Kidney (tissue), 14 donors: Measurements from ENCODE around the gene ERC2. TPM values are rescaled to one million over a fixed set of nuclear protein-coding genes. Genes with fewer than 3 reads are reported as not detected.

Experiments
- DNase-seq, 5 donors: peaks; one replicate each; pipeline ENCODE4 v3.0.0-alpha.2; 2013 to 2020
- FAIRE-seq: peaks from 2 replicates; lab custom pipeline; 2012; peaks lifted over from hg19 to GRCh38; lab: Jason Lieb, UNC
- H3K27ac ChIP-seq, 2 donors: one replicate each; pipeline ENCODE4 v1.7.0; 2013; ENCODE audit warnings: low read depth in 2 of 2, low read length in 2 of 2, inconsistent platforms in 1 of 2
- H3K27me3 ChIP-seq: one replicate; pipeline ENCODE4 v1.7.1; 2013; ENCODE audit warnings: low read length, inconsistent platforms; ENCODE audit not compliant: control insufficient read depth, insufficient read depth
- H3K36me3 ChIP-seq, 3 donors: one replicate each; pipeline versions ENCODE4 v1.7.0 to v1.7.1; 2013; ENCODE audit warnings: low read length in 3 of 3, control low read depth in 1 of 3, inconsistent platforms in 1 of 3; ENCODE audit not compliant: insufficient read depth in 3 of 3, control insufficient read depth in 2 of 3
- H3K4me1 ChIP-seq, 3 donors: one replicate each; pipeline versions ENCODE4 v1.7.0 to v1.7.1; 2013; ENCODE audit warnings: low read length in 3 of 3, inconsistent platforms in 1 of 3, low read depth in 1 of 3; ENCODE audit not compliant: control insufficient read depth in 2 of 3, insufficient read depth in 2 of 3
- H3K4me3 ChIP-seq, 3 donors: one replicate each; pipeline versions ENCODE4 v1.7.0 to v1.8.1; 2013; ENCODE audit warnings: low read length in 3 of 3, control low read depth in 1 of 3, inconsistent platforms in 1 of 3
- H3K9ac ChIP-seq, 3 donors: one replicate each; pipeline versions ENCODE4 v1.7.0 to v1.7.1; 2013; ENCODE audit warnings: low read length in 3 of 3, control low read depth in 1 of 3, inconsistent platforms in 1 of 3
- H3K9me3 ChIP-seq, 3 donors: one replicate each; pipeline versions ENCODE4 v1.7.0 to v1.7.1; 2013; ENCODE audit warnings: low read length in 3 of 3, control low read depth in 1 of 3, inconsistent platforms in 1 of 3; ENCODE audit not compliant: control insufficient read depth in 2 of 3, insufficient read depth in 1 of 3
- intact Hi-C: fragments of 100-400 bp; cut with DNase I; formaldehyde crosslinking; loops from one replicate; pipeline ENCODE4 v1.11.1; 2022
- polyA plus RNA-seq: library from polyadenylated mRNA; stranded (reverse); fragments of 350-450 nt; fragmentation: Illumina TruSeq; extraction: RNeasy Lipid Tissue Mini Kit (QIAGEN cat#74804); gene quantifications from one replicate; pipeline ENCODE4 v1.2.3, GENCODE V29; 2014; ENCODE audit warnings: low read depth, low replicate concordance; ENCODE audit not compliant: insufficient read depth
- total RNA-seq: library from RNA; stranded (reverse); fragmentation: NEBNext Ultra II Directional; extraction: Animal tissue kit (Norgen Biotek cat#: 25700); gene quantifications from one replicate; pipeline ENCODE4 v1.2.1, GENCODE V29; 2021
- TF ChIP-seq, protein P1 (sequence below): IDR thresholded peaks from 3 replicates; pipeline ENCODE4 v1.5.1; 2012; ENCODE audit warnings: mild to moderate bottlenecking, moderate library complexity, borderline replicate concordance; ENCODE audit not compliant: insufficient read depth; ENCODE audit errors: extremely low read depth
- donor health status: control.
- donor health status: control.
- donor health status: control.
- donor health status: control.
- donor health status: control.
- donor health status: DM: yes; HTN: yes; CAD: no.
- donor health status: Normal renal cell carcinoma (clear cell type).

ERC2 gene
- total and polyA plus RNA-seq, 2 donors from 2014 or later = 0.92 to 3.8 TPM

DNA sequence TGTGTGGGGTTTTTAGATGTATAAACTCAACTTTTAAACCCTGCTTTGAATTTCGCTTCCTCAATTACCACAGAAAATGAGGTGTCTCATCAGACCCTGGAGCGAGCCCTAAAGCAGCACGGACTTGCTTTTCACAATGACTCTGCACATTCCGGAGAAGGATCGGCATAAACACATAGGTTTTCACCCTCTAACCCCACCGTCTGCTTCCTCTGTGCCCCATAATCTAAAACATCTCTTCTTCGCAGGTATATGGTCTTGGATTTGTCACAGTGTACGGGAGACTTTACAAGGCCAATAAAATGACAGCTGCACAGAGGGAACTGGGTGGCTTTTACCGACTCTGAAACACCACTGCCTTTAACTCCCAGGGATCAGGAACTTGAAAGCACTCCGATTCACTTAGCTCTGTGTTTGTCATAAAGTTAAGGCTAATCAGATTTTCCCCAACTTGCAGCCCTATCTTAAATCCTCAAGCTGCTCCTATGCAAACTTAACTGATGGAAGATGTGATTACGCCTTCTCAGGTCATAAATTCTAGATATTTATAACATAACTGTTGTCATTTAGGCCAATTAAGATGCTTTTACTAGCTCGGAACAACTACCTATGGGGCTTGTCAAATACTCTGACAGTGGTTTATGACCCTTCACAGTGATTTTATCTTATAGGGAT is 847.8 kb downstream of the ERC2 start:
- DNase-seq (no peak), FAIRE-seq (no peak)
- Histone ChIP-seq H3K9ac (no peak overlapping the region), H3K4me1 (no peaks in the 10 kb centered on the region), H3K27me3 (no peaks in the 10 kb centered on the region), H3K9me3 (no peaks in the 10 kb centered on the region), H3K27ac (no peak overlapping the region), H3K4me3 (no peak overlapping the region), H3K36me3 (no peaks in the 10 kb centered on the region)
- intact Hi-C loops = no loop called here
- TF ChIP-seq, protein P1, sequence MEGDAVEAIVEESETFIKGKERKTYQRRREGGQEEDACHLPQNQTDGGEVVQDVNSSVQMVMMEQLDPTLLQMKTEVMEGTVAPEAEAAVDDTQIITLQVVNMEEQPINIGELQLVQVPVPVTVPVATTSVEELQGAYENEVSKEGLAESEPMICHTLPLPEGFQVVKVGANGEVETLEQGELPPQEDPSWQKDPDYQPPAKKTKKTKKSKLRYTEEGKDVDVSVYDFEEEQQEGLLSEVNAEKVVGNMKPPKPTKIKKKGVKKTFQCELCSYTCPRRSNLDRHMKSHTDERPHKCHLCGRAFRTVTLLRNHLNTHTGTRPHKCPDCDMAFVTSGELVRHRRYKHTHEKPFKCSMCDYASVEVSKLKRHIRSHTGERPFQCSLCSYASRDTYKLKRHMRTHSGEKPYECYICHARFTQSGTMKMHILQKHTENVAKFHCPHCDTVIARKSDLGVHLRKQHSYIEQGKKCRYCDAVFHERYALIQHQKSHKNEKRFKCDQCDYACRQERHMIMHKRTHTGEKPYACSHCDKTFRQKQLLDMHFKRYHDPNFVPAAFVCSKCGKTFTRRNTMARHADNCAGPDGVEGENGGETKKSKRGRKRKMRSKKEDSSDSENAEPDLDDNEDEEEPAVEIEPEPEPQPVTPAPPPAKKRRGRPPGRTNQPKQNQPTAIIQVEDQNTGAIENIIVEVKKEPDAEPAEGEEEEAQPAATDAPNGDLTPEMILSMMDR = no peak

DNA sequence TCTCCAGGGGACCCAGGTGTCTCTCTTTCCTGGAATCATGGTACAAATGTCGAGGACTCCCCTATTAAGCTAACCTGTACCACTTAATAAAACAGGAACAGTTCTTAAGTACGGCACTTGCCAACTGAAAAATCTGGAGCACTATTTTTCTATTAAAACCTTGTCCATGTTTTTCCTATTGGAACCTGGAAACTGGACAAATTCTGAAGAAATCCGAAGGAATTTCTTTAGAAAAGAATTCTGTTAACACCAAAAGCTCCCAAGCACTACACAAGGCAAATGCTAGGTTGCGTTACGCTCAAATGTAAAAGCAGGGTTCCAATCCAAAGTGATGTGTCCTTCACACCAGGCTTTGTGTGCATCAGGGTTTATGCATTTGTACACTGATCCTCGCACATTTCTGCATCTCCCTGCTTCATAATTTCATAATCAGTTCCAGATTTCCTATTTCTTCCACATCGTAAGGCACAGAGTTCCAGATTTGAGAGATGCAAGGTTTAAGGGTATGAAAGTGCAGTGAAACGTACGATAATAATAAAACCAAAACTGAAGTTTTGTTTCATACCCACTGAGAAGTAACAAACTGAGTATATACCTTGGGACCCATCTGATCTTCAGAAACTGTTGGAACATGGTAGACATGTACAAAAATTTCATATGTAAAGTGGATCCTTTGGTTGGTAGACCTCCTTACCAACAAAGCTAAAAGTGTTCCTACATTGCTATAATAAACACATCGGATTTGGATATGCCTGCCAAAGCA is 849.0 kb downstream of the ERC2 start:
- no peak overlapping the region for H3K4me3 ChIP-seq
- FAIRE-seq (no peak), DNase-seq (no peak)
- no peaks in the 10 kb centered on the region for H3K36me3 ChIP-seq
- TF ChIP-seq, protein P1 = no peak
- intact Hi-C loops = no loop called here
- H3K9me3 ChIP-seq = no peaks in the 10 kb centered on the region
- H3K27me3 ChIP-seq = no peaks in the 10 kb centered on the region
- H3K27ac ChIP-seq = no peak overlapping the region
- H3K9ac ChIP-seq = no peak overlapping the region
- no peaks in the 10 kb centered on the region for H3K4me1 ChIP-seq

DNA sequence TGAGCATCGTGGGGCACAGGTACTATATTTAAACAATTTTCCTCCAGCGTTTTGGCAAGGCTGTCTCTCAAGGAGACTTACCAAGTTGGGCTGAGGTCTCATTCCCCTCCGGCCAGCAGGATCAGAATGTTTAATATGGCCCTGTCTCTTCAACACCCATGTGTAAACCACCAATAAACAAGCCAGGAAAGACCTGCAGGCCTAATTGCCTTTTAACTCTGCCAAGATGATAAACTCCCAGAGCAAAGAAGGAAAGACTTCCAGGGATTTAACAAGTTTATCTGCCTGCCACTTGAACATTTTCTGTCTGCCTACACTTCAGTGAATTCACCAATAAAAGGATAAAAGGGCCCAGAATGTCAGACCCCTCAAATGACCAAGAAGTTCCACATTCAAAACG is 850.9 kb downstream of the ERC2 start:
- Histone ChIP-seq H3K4me3 (no peak overlapping the region), H3K9ac (no peak overlapping the region), H3K27ac (no peak overlapping the region), H3K27me3 (no peaks in the 10 kb centered on the region), H3K9me3 (no peaks in the 10 kb centered on the region), H3K36me3 (no peaks in the 10 kb centered on the region), H3K4me1 (no peaks in the 10 kb centered on the region)
- intact Hi-C loops = no loop called here
- TF ChIP-seq, protein P1 = no peak
- DNase-seq = no peak
- no peak for FAIRE-seq
